KBM-7 (cell line): ENCODE results near the gene ACOX2.

Experiments used
- DNase-seq: peaks from one replicate; pipeline ENCODE4 v3.0.0-alpha.2; 2015
- in situ Hi-C: fragments of 300-500 bp; cut with MboI; formaldehyde crosslinking; loops from 2 replicates; pipeline ENCODE4 v1.14.3; 2020; ENCODE audit warnings: low sequenced_read_pairs, low pct_unique_long_range_greater_than_20kb, mixed read lengths

Gene ACOX2

GRCh38 chr3:58521336-58521670 is 15.7 kb downstream of the ACOX2 start:
- no peak for DNase-seq
- in situ Hi-C loops, result no loop called here

GRCh38 chr3:58520403-58521335 is 16.3 kb downstream of the ACOX2 start:
- in situ Hi-C loops, result no loop called here
- DNase-seq, result peak; percentile 74

GRCh38 chr3:58519668-58520402 is 17.2 kb downstream of the ACOX2 start:
- DNase-seq, result no peak
- in situ Hi-C loops, result no loop called here

GRCh38 chr3:58518291-58518789 is 18.6 kb downstream of the ACOX2 start:
- no peak for DNase-seq

GRCh38 chr3:58514405-58514804 is 22.6 kb downstream of the ACOX2 start:
- in situ Hi-C loops, result no loop called here
- no peak for DNase-seq

More at GRCh38 chr3:58518291-58518789, 18.6 kb downstream of the ACOX2 start:
- in situ Hi-C loops, result no loop called here

- DNase-seq, result no peak
- in situ Hi-C loops, result no loop called here
Measured at GRCh38 chr3:58508437-58508836, 28.6 kb downstream of the ACOX2 start.

GRCh38 chr3:58507356-58508078 is 29.5 kb downstream of the ACOX2 start:
- in situ Hi-C loops, result no loop called here
- no peak for DNase-seq

- in situ Hi-C loops, result no loop called here
Measured at GRCh38 chr3:58502872-58503271, 34.1 kb downstream of the ACOX2 start.

GRCh38 chr3:58497097-58497496 is 39.9 kb downstream of the ACOX2 start:
- in situ Hi-C loops, result no loop called here
- no peak for DNase-seq

More at GRCh38 chr3:58502872-58503271, 34.1 kb downstream of the ACOX2 start:
- no peak for DNase-seq

GRCh38 chr3:58496206-58496857 is 40.7 kb downstream of the ACOX2 start:
- in situ Hi-C loops, result no loop called here
- no peak for DNase-seq

- in situ Hi-C loops, result no loop called here
- no peak for DNase-seq
Measured at GRCh38 chr3:58495101-58495500, 41.9 kb downstream of the ACOX2 start.

- in situ Hi-C loops, result no loop called here
- no peak for DNase-seq
Measured at GRCh38 chr3:58494107-58494506, 42.9 kb downstream of the ACOX2 start.

GRCh38 chr3:58492494-58492905 is 44.5 kb downstream of the ACOX2 start:
- DNase-seq, result no peak

GRCh38 chr3:58491506-58492402 is 45.2 kb downstream of the ACOX2 start, which contains the start of gene KCTD6:
Gene KCTD6, plus strand, starts transcription at chr3:58492096. Its CDS starts 6,660 bp downstream, at chr3:58498756.
- in situ Hi-C loops, result no loop called here
- peak; percentile 94 for DNase-seq

More at GRCh38 chr3:58492494-58492905, 44.5 kb downstream of the ACOX2 start:
- in situ Hi-C loops, result no loop called here

- no peak for DNase-seq
- in situ Hi-C loops, result no loop called here
Measured at GRCh38 chr3:58490860-58491501, 46.0 kb downstream of the ACOX2 start.

- in situ Hi-C loops, result no loop called here
Measured at GRCh38 chr3:58488967-58489366, 48.0 kb downstream of the ACOX2 start.

GRCh38 chr3:58487140-58487886 is 49.7 kb downstream of the ACOX2 start:
- in situ Hi-C loops, result no loop called here

More at GRCh38 chr3:58488967-58489366, 48.0 kb downstream of the ACOX2 start:
- no peak for DNase-seq

More at GRCh38 chr3:58487140-58487886, 49.7 kb downstream of the ACOX2 start:
- DNase-seq, result no peak
